Activated CD4-positive, alpha-beta T cell treated with anti-CD3 and anti-CD28 coated beads, Interleukin-2, amount 50 U/mL, for 1 hour (primary cell): Measurements from ENCODE around the gene ORAI3.

Experiments
- DNase-seq: peaks from one replicate; pipeline ENCODE4 v3.0.0-alpha.2; 2020

ORAI3 gene

GRCh38 chr16:30996324-30996984, 47.6 kb downstream of the ORAI3 start:
- DNase-seq = no peak

GRCh38 chr16:30996985-30997724, 48.3 kb downstream of the ORAI3 start:
- peak; percentile 79 for DNase-seq

GRCh38 chr16:30997725-30998711, 49.1 kb downstream of the ORAI3 start:
- no peak for DNase-seq

- DNase-seq = no peak
Measured at GRCh38 chr16:30998852-30999761, 50.2 kb downstream of the ORAI3 start.

GRCh38 chr16:31000671-31001382, 52.0 kb downstream of the ORAI3 start:
- DNase-seq = no peak

GRCh38 chr16:31001507-31002249, 52.8 kb downstream of the ORAI3 start:
- DNase-seq = no peak

GRCh38 chr16:31002250-31002700, 53.4 kb downstream of the ORAI3 start:
- no peak for DNase-seq

GRCh38 chr16:31002862-31003341, 54.0 kb downstream of the ORAI3 start:
- no peak for DNase-seq

GRCh38 chr16:31003744-31004143, 54.9 kb downstream of the ORAI3 start:
- DNase-seq = no peak
